Hepatocyte (in vitro differentiated cells): Measurements from ENCODE around the gene TGM2. TPM values are rescaled to one million over a fixed set of nuclear protein-coding genes. Genes with fewer than 3 reads are reported as not detected.

Source experiments
- DNase-seq: peaks from one replicate; pipeline ENCODE4 v3.0.0-alpha.2; 2016; ENCODE audit warnings: low spot score
- H2AFZ ChIP-seq: fragments of 200-600 bp; sonication (generic); 2 replicates; pipeline ENCODE4 v1.6.0; 2016; ENCODE audit warnings: antibody characterized with exemption, mild to moderate bottlenecking
- H3K27ac ChIP-seq: fragments of 200-600 bp; sonication (generic); 2 replicates; pipeline ENCODE4 v1.5.1; 2016; ENCODE audit warnings: mild to moderate bottlenecking
- H3K27me3 ChIP-seq: fragments of 200-600 bp; sonication (generic); 2 replicates; pipeline ENCODE4 v1.6.1; 2016
- H3K36me3 ChIP-seq: fragments of 200-600 bp; sonication (generic); replicated peaks from 2 replicates; pipeline ENCODE4 v1.5.1; 2016; ENCODE audit warnings: low read depth; ENCODE audit not compliant: insufficient read depth
- H3K4me1 ChIP-seq: fragments of 200-600 bp; sonication (generic); 2 replicates; pipeline ENCODE4 v1.5.1; 2016; ENCODE audit warnings: mild to moderate bottlenecking, moderate library complexity; ENCODE audit not compliant: insufficient read depth
- H3K4me2 ChIP-seq: fragments of 200-600 bp; sonication (generic); 2 replicates; pipeline ENCODE4 v1.6.0; 2016
- H3K4me3 ChIP-seq: fragments of 200-600 bp; sonication (generic); 2 replicates; pipeline ENCODE4 v1.5.1; 2016; ENCODE audit warnings: mild to moderate bottlenecking
- H3K79me2 ChIP-seq: fragments of 200-600 bp; sonication (generic); 2 replicates; pipeline ENCODE4 v1.6.0; 2017; ENCODE audit warnings: mild to moderate bottlenecking
- H3K9me2 ChIP-seq: fragments of 200-600 bp; sonication (generic); replicated peaks from 2 replicates; pipeline ENCODE4 v1.6.0; 2017; ENCODE audit warnings: mild to moderate bottlenecking; ENCODE audit not compliant: insufficient read depth
- H3K9me3 ChIP-seq: fragments of 200-600 bp; sonication (generic); 2 replicates; pipeline ENCODE4 v1.5.1; 2016; ENCODE audit warnings: low read depth, mild to moderate bottlenecking
- H4K20me1 ChIP-seq: fragments of 200-600 bp; sonication (generic); 2 replicates; pipeline ENCODE4 v1.6.0; 2016; ENCODE audit warnings: mild to moderate bottlenecking; ENCODE audit not compliant: insufficient read depth, poor library complexity, severe bottlenecking
- CTCF ChIP-seq: fragments of 200-600 bp; sonication (generic); IDR thresholded peaks from 2 replicates; pipeline ENCODE4 v1.5.1; 2016; ENCODE audit warnings: antibody characterized with exemption, mild to moderate bottlenecking; ENCODE audit not compliant: poor library complexity
- EZH2 ChIP-seq: fragments of 200-600 bp; sonication (generic); IDR thresholded peaks from 2 replicates; pipeline ENCODE4 v1.6.1; 2016; ENCODE audit warnings: antibody characterized with exemption, mild to moderate bottlenecking, borderline replicate concordance
- EZH2phosphoT487 ChIP-seq: fragments of 200-600 bp; sonication (generic); IDR thresholded peaks from one replicate; pipeline ENCODE4 v1.6.1; 2018; ENCODE audit warnings: antibody characterized with exemption, mild to moderate bottlenecking, low read depth, moderate library complexity; ENCODE audit not compliant: unreplicated experiment, severe bottlenecking
- WGBS: methylation state at CpG from one replicate; pipeline ENCODE4 v1.1.6; 2016; ENCODE audit warnings: low lambda C conversion rate; ENCODE audit errors: missing lambda C conversion rate; 5-methylcytosine and 5-hydroxymethylcytosine counted together
- polyA plus RNA-seq: library from polyadenylated mRNA; unstranded; fragments of >200 nt; fragmentation: Nextera tagmentation; extraction: Ambion mirVana; gene quantifications from 2 replicates; pipeline ENCODE4 v1.2.1, GENCODE V29; 2016
- total RNA-seq: library from RNA; depleted of rRNA; stranded (reverse); fragments of >200 nt; gene quantifications from 2 replicates; pipeline ENCODE4 v1.2.3, GENCODE V29; 2014

TGM2 gene
- total and polyA plus RNA-seq, 2 experiments from 2014 or later: 85.8 to 133 TPM

- TF ChIP-seq EZH2 (no peak), EZH2phosphoT487 (no peak), CTCF (peak; percentile 32)
- H3K27ac ChIP-seq: peak overlapping the region; percentile 86
These were observed 7.3 kb upstream of the TGM2 start for GRCh38 chr20:38172408-38172807.

GRCh38 chr20:38171675-38172043 is 6.6 kb upstream of the TGM2 start:
- peaks cover 51% of the 10 kb centered on the region for H3K4me1 ChIP-seq
- TF ChIP-seq EZH2phosphoT487: no peak
- TF ChIP-seq CTCF: no peak
- TF ChIP-seq EZH2: no peak
- H3K4me2 ChIP-seq: no peak overlapping the region
- H2AFZ ChIP-seq: no peak overlapping the region
- WGBS: 79% methylated on average over 4 of the region's 4 CpGs
- H3K27me3 ChIP-seq: no peaks in the 10 kb centered on the region
- no peaks in the 10 kb centered on the region for H3K79me2 ChIP-seq
- peak overlapping the region; percentile 86 for H3K27ac ChIP-seq
- no peak overlapping the region for H3K4me3 ChIP-seq
- no peaks in the 10 kb centered on the region for H3K36me3 ChIP-seq
- H3K9me3 ChIP-seq: no peaks in the 10 kb centered on the region
- no peaks in the 10 kb centered on the region for H4K20me1 ChIP-seq
- no peak for DNase-seq
- no peaks in the 10 kb centered on the region for H3K9me2 ChIP-seq

More at GRCh38 chr20:38172408-38172807, 7.3 kb upstream of the TGM2 start:
- Histone ChIP-seq H3K9me3 (no peaks in the 10 kb centered on the region), H3K4me3 (no peak overlapping the region), H4K20me1 (no peaks in the 10 kb centered on the region), H3K27me3 (no peaks in the 10 kb centered on the region), H3K79me2 (no peaks in the 10 kb centered on the region), H3K4me2 (no peak overlapping the region), H3K4me1 (peaks cover 46% of the 10 kb centered on the region), H3K36me3 (no peaks in the 10 kb centered on the region), H2AFZ (no peak overlapping the region), H3K9me2 (no peaks in the 10 kb centered on the region)
- 44% methylated on average over 4 of the region's 4 CpGs for WGBS
- DNase-seq: no peak

GRCh38 chr20:38170826-38171674 is 6.0 kb upstream of the TGM2 start:
- no peak for DNase-seq
- TF ChIP-seq EZH2 (no peak), CTCF (no peak), EZH2phosphoT487 (no peak)
- H2AFZ ChIP-seq: no peak overlapping the region
- no peaks in the 10 kb centered on the region for H3K36me3 ChIP-seq
- no peaks in the 10 kb centered on the region for H3K79me2 ChIP-seq
- H3K4me1 ChIP-seq: peaks cover 57% of the 10 kb centered on the region
- no peaks in the 10 kb centered on the region for H4K20me1 ChIP-seq
- H3K9me3 ChIP-seq: no peaks in the 10 kb centered on the region
- no peaks in the 10 kb centered on the region for H3K27me3 ChIP-seq
- H3K9me2 ChIP-seq: no peaks in the 10 kb centered on the region
- no peak overlapping the region for H3K4me2 ChIP-seq
- no peak overlapping the region for H3K4me3 ChIP-seq
- peak overlapping the region; percentile 86 for H3K27ac ChIP-seq
- WGBS: 47% methylated on average over 11 of the region's 11 CpGs
